CD4-positive, CD25-positive, alpha-beta regulatory T cell (primary cell): ENCODE data around the gene PLCB4. TPM values are rescaled to one million over a fixed set of nuclear protein-coding genes. Genes with fewer than 3 reads are reported as not detected.

Source experiments
- ATAC-seq, 2 donors: fragments of 150-1000 bp; cut with Tn5 transposase; one replicate each; pipeline ENCODE4 v1.10.0; 2021; ENCODE audit warnings: low read depth in 2 of 2, moderate number of reproducible peaks in 2 of 2, moderate library complexity in 1 of 2
- DNase-seq, 3 donors: peaks; one replicate each; pipeline versions ENCODE4 v3.0.0 to v3.0.0-alpha.2; 2012 to 2022; ENCODE audit warnings: mixed read lengths in 1 of 3
- H3K27ac ChIP-seq: one replicate; pipeline ENCODE4 v1.7.0; 2013; ENCODE audit warnings: mild to moderate bottlenecking, low read length; ENCODE audit not compliant: insufficient read depth, poor library complexity, severe bottlenecking
- H3K27me3 ChIP-seq: one replicate; pipeline ENCODE4 v1.7.0; 2013; ENCODE audit warnings: low read length; ENCODE audit not compliant: control insufficient read depth, insufficient read depth
- H3K36me3 ChIP-seq: one replicate; pipeline ENCODE4 v1.7.0; 2013; ENCODE audit warnings: mild to moderate bottlenecking, low read length, moderate library complexity; ENCODE audit not compliant: control insufficient read depth, insufficient read depth
- H3K4me1 ChIP-seq: 2 replicates; pipeline ENCODE4 v1.7.0; 2013; ENCODE audit warnings: mild to moderate bottlenecking, low read length; ENCODE audit not compliant: insufficient read depth, control insufficient read depth, poor library complexity, severe bottlenecking
- H3K4me3 ChIP-seq: one replicate; pipeline ENCODE4 v1.7.0; 2013; ENCODE audit warnings: low read depth, mild to moderate bottlenecking, low read length, moderate library complexity
- H3K9me3 ChIP-seq, 2 experiments: 1 replicate in 1 of 2; 2 replicates in 1 of 2; pipeline ENCODE4 v1.7.0; 2013; ENCODE audit warnings: low read length in 2 of 2, mild to moderate bottlenecking in 1 of 2, moderate library complexity in 1 of 2; ENCODE audit not compliant: control insufficient read depth in 2 of 2
- H3K27ac Mint-ChIP-seq, 3 donors: one replicate each; pipeline ENCODE4 v1.8.0; 2020 to 2022; ENCODE audit warnings: mild to moderate bottlenecking in 3 of 3, mixed read lengths in 3 of 3, moderate library complexity in 2 of 3
- H3K27me3 Mint-ChIP-seq: one replicate; pipeline ENCODE4 v1.8.0; 2022; ENCODE audit warnings: mild to moderate bottlenecking, mixed read lengths
- H3K36me3 Mint-ChIP-seq: one replicate; pipeline ENCODE4 v1.8.0; 2020; ENCODE audit warnings: mixed read lengths
- H3K4me1 Mint-ChIP-seq, 4 donors: one replicate each; pipeline ENCODE4 v1.8.0; 2020 to 2022; ENCODE audit warnings: mixed read lengths in 4 of 4, mild to moderate bottlenecking in 1 of 4
- H3K4me3 Mint-ChIP-seq, 4 donors: one replicate each; pipeline ENCODE4 v1.8.0; 2020 to 2022; ENCODE audit warnings: mild to moderate bottlenecking in 4 of 4, mixed read lengths in 4 of 4, moderate library complexity in 3 of 4
- H3K9me3 Mint-ChIP-seq, 7 donors: one replicate each; pipeline ENCODE4 v1.8.0; 2020 to 2022; ENCODE audit warnings: mixed read lengths in 7 of 7, mild to moderate bottlenecking in 3 of 7, moderate library complexity in 2 of 7
- polyA plus RNA-seq, 4 donors: library from polyadenylated mRNA; unstranded; fragments of 300-500 nt; fragmentation: Illumina TruSeq; gene quantifications; one replicate each; pipeline ENCODE4 v1.2.3, GENCODE V29; 2021
- total RNA-seq: library from RNA; stranded (reverse); gene quantifications from one replicate; pipeline ENCODE4 v1.2.3, GENCODE V29; 2022

PLCB4 gene
- total and polyA plus RNA-seq, 5 donors from 2014 or later, result 0.94 TPM; not detected in 4

- Mint-ChIP-seq H3K27ac (no peak overlapping the region), H3K9me3 (peaks cover 0 to 4% (median 0%) of the 10 kb centered on the region in 7 donors), H3K27me3 (no peaks in the 10 kb centered on the region), H3K4me1 (no peaks in the 10 kb centered on the region), H3K36me3 (no peaks in the 10 kb centered on the region), H3K4me3 (no peak overlapping the region)
- H3K4me3 ChIP-seq, result no peak overlapping the region
- H3K27ac ChIP-seq, result no peak overlapping the region
- ATAC-seq, result no peak
- H3K27me3 ChIP-seq, result no peaks in the 10 kb centered on the region
- no peaks in the 10 kb centered on the region for H3K36me3 ChIP-seq
- no peaks in the 10 kb centered on the region for H3K9me3 ChIP-seq
- no peak for DNase-seq
- no peaks in the 10 kb centered on the region for H3K4me1 ChIP-seq
Measured at GRCh38 chr20:9476174-9476573, 407.3 kb downstream of the PLCB4 start.

- H3K4me3 Mint-ChIP-seq, result no peak overlapping the region
- peaks cover 0 to 4% (median 0%) of the 10 kb centered on the region in 7 donors for H3K9me3 Mint-ChIP-seq
- no peaks in the 10 kb centered on the region for H3K4me1 Mint-ChIP-seq
- Histone ChIP-seq H3K4me3 (no peak overlapping the region), H3K36me3 (no peaks in the 10 kb centered on the region), H3K27me3 (no peaks in the 10 kb centered on the region), H3K4me1 (no peaks in the 10 kb centered on the region), H3K27ac (no peak overlapping the region), H3K9me3 (no peaks in the 10 kb centered on the region)
- ATAC-seq, result no peak
- DNase-seq, result no peak
- no peaks in the 10 kb centered on the region for H3K36me3 Mint-ChIP-seq
- no peak overlapping the region for H3K27ac Mint-ChIP-seq
- H3K27me3 Mint-ChIP-seq, result no peaks in the 10 kb centered on the region
Measured at GRCh38 chr20:9476637-9477036, 407.8 kb downstream of the PLCB4 start.

GRCh38 chr20:9478771-9479170, 409.9 kb downstream of the PLCB4 start:
- Mint-ChIP-seq H3K4me1 (no peaks in the 10 kb centered on the region), H3K27ac (no peak overlapping the region), H3K36me3 (no peaks in the 10 kb centered on the region), H3K9me3 (peaks cover 0 to 5% (median 2%) of the 10 kb centered on the region in 7 donors), H3K4me3 (no peak overlapping the region), H3K27me3 (no peaks in the 10 kb centered on the region)
- H3K4me3 ChIP-seq, result no peak overlapping the region
- no peaks in the 10 kb centered on the region for H3K4me1 ChIP-seq
- ATAC-seq (no peak), DNase-seq (no peak)
- no peak overlapping the region for H3K27ac ChIP-seq
- H3K27me3 ChIP-seq, result no peaks in the 10 kb centered on the region
- no peaks in the 10 kb centered on the region for H3K9me3 ChIP-seq
- no peaks in the 10 kb centered on the region for H3K36me3 ChIP-seq

GRCh38 chr20:9480066-9480465, 411.2 kb downstream of the PLCB4 start:
- Mint-ChIP-seq H3K4me1 (no peaks in the 10 kb centered on the region), H3K9me3 (peaks cover 0 to 5% (median 2%) of the 10 kb centered on the region in 7 donors), H3K27me3 (no peaks in the 10 kb centered on the region), H3K27ac (no peak overlapping the region), H3K36me3 (no peaks in the 10 kb centered on the region), H3K4me3 (no peak overlapping the region)
- Histone ChIP-seq H3K4me3 (no peak overlapping the region), H3K36me3 (no peaks in the 10 kb centered on the region), H3K4me1 (no peaks in the 10 kb centered on the region), H3K27me3 (no peaks in the 10 kb centered on the region), H3K9me3 (no peaks in the 10 kb centered on the region), H3K27ac (no peak overlapping the region)
- no peak for ATAC-seq
- DNase-seq, result no peak

GRCh38 chr20:9482180-9482579, 413.3 kb downstream of the PLCB4 start:
- H3K27ac ChIP-seq, result no peak overlapping the region
- H3K27me3 ChIP-seq, result no peaks in the 10 kb centered on the region
- Mint-ChIP-seq H3K4me3 (no peak overlapping the region), H3K4me1 (no peaks in the 10 kb centered on the region), H3K27me3 (no peaks in the 10 kb centered on the region), H3K36me3 (no peaks in the 10 kb centered on the region), H3K9me3 (peaks cover 0 to 7% (median 2%) of the 10 kb centered on the region in 7 donors), H3K27ac (no peak overlapping the region)
- ATAC-seq, result no peak
- no peaks in the 10 kb centered on the region for H3K9me3 ChIP-seq
- H3K4me3 ChIP-seq, result no peak overlapping the region
- no peaks in the 10 kb centered on the region for H3K36me3 ChIP-seq
- H3K4me1 ChIP-seq, result no peaks in the 10 kb centered on the region
- DNase-seq, result no peak

GRCh38 chr20:9483131-9483530, 414.2 kb downstream of the PLCB4 start:
- Histone ChIP-seq H3K36me3 (no peaks in the 10 kb centered on the region), H3K4me3 (no peak overlapping the region), H3K27me3 (no peaks in the 10 kb centered on the region), H3K4me1 (no peaks in the 10 kb centered on the region), H3K9me3 (no peaks in the 10 kb centered on the region), H3K27ac (no peak overlapping the region)
- ATAC-seq, result no peak
- Mint-ChIP-seq H3K4me1 (no peaks in the 10 kb centered on the region), H3K4me3 (no peak overlapping the region), H3K27ac (no peak overlapping the region), H3K36me3 (no peaks in the 10 kb centered on the region), H3K9me3 (peaks cover 0 to 7% (median 2%) of the 10 kb centered on the region in 7 donors), H3K27me3 (no peaks in the 10 kb centered on the region)
- no peak for DNase-seq

GRCh38 chr20:9485614-9486340, 416.9 kb downstream of the PLCB4 start:
- no peaks in the 10 kb centered on the region for H3K4me1 ChIP-seq
- H3K27ac ChIP-seq, result no peak overlapping the region
- H3K4me3 ChIP-seq, result no peak overlapping the region
- no peaks in the 10 kb centered on the region for H3K4me1 Mint-ChIP-seq
- no peaks in the 10 kb centered on the region for H3K27me3 ChIP-seq
- H3K9me3 ChIP-seq, result no peaks in the 10 kb centered on the region
- DNase-seq, result no peak
- ATAC-seq, result no peak
- no peaks in the 10 kb centered on the region for H3K36me3 ChIP-seq
- no peak overlapping the region for H3K27ac Mint-ChIP-seq
- no peaks in the 10 kb centered on the region for H3K27me3 Mint-ChIP-seq
- peaks cover 0 to 7% (median 3%) of the 10 kb centered on the region in 7 donors for H3K9me3 Mint-ChIP-seq
- H3K4me3 Mint-ChIP-seq, result no peak overlapping the region
- no peaks in the 10 kb centered on the region for H3K36me3 Mint-ChIP-seq

GRCh38 chr20:9487231-9487630, 418.3 kb downstream of the PLCB4 start:
- Histone ChIP-seq H3K9me3 (no peaks in the 10 kb centered on the region), H3K36me3 (no peaks in the 10 kb centered on the region), H3K4me1 (no peaks in the 10 kb centered on the region), H3K27ac (no peak overlapping the region), H3K27me3 (no peaks in the 10 kb centered on the region), H3K4me3 (no peak overlapping the region)
- Mint-ChIP-seq H3K4me3 (no peak overlapping the region), H3K27ac (no peak overlapping the region), H3K36me3 (no peaks in the 10 kb centered on the region), H3K9me3 (peaks cover 0 to 7% (median 3%) of the 10 kb centered on the region in 7 donors), H3K4me1 (no peaks in the 10 kb centered on the region), H3K27me3 (no peaks in the 10 kb centered on the region)
- ATAC-seq (no peak), DNase-seq (no peak)
